DND-41 (cell line): ENCODE data around the gene MICAL2.

Experiments
- EZH2 ChIP-seq: IDR thresholded peaks from 3 replicates; pipeline ENCODE4 v1.6.1; 2012; ENCODE audit warnings: borderline replicate concordance, low read depth, mild to moderate bottlenecking, moderate library complexity, low read length, inconsistent platforms; ENCODE audit not compliant: severe bottlenecking
- TF ChIP-seq, protein P1 (sequence below): IDR thresholded peaks from 2 replicates; pipeline ENCODE4 v1.5.1; 2012; ENCODE audit warnings: borderline replicate concordance, low read length, moderate library complexity, mild to moderate bottlenecking; ENCODE audit not compliant: poor library complexity, severe bottlenecking; ENCODE audit errors: extremely low read depth

DNA sequence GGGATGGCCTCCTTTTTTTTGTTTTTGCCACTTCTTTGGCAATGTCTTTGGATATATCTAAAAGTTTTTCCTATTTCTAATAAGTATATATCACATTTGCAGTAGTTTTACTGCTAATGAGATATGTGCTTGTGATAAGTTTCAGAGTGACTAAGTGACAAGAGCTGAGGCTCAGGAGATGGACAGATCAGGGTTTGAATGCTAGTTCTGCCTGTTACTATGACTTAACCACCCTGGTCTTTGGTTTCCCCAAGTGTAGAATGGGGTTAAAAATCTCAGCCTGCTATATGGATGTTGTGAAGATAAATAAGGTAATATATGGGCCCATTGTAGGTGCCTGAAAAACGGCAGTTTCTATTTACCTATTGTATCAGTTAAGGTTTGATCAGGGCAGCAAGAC, 9.1 kb upstream of the MICAL2 start:
- TF ChIP-seq, protein P1, sequence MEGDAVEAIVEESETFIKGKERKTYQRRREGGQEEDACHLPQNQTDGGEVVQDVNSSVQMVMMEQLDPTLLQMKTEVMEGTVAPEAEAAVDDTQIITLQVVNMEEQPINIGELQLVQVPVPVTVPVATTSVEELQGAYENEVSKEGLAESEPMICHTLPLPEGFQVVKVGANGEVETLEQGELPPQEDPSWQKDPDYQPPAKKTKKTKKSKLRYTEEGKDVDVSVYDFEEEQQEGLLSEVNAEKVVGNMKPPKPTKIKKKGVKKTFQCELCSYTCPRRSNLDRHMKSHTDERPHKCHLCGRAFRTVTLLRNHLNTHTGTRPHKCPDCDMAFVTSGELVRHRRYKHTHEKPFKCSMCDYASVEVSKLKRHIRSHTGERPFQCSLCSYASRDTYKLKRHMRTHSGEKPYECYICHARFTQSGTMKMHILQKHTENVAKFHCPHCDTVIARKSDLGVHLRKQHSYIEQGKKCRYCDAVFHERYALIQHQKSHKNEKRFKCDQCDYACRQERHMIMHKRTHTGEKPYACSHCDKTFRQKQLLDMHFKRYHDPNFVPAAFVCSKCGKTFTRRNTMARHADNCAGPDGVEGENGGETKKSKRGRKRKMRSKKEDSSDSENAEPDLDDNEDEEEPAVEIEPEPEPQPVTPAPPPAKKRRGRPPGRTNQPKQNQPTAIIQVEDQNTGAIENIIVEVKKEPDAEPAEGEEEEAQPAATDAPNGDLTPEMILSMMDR: no peak
- no peak for TF ChIP-seq EZH2
